ENCODE data around the gene NPM3. TPM values are rescaled to one million over a fixed set of nuclear protein-coding genes. Genes with fewer than 3 reads are reported as not detected.

Gene NPM3
- total and polyA plus RNA-seq, 2 of the 8 experiments (the other 6 are each of a cell fraction or from before 2014, with no cell fraction given) = 127 to 175 TPM

GRCh38 chr10:101778781-101779543 lies 4.3 kb downstream of the NPM3 start:
- peak in 1 of 2 experiments; percentile 82 for DNase-seq (ENCODE audit: low read depth in 1 of 2, low spot score in 2 of 2)
- Histone ChIP-seq H2BK5ac (ENCODE audit: low read depth, low read length) (peak overlapping the region; percentile 75; the same call in 1 of the 2 replicates), H4K91ac (replicated peaks; ENCODE audit: insufficient read length, low read length) (peak overlapping the region; percentile 83), H3K23me2 (ENCODE audit: low read depth, low read length) (peaks cover 34% of the 10 kb centered on the region), H2BK12ac (ENCODE audit: low read depth, low read length) (peak overlapping the region; percentile 68; the same call in 1 of the 2 replicates), H3K4me3 (ENCODE audit: extremely low read depth in 1 of 4, insufficient read depth in 2 of 4, low read depth in 3 of 4, low read length in 4 of 4) (peak overlapping the region; percentile 28 to 60 (median 46)), H3K36me3 (ENCODE audit: control insufficient read depth in 2 of 4, insufficient read depth in 4 of 4, low read length in 3 of 4) (no peaks in the 10 kb centered on the region; a peak in 1 of 8 replicates), H2BK120ac (replicated peaks; ENCODE audit: low read depth, low read length) (no peak overlapping the region), H3K27me3 (replicated peaks in 1 of 4; ENCODE audit: control insufficient read depth in 3 of 4, extremely low read depth in 1 of 4, insufficient read depth in 3 of 4, low read length in 3 of 4) (peaks cover 39 to 56% (median 49%) of the 10 kb centered on the region in 4 experiments), H4K8ac (ENCODE audit: extremely low read depth, insufficient read depth, low read length) (peak overlapping the region; percentile 81; the same call in 1 of the 2 replicates), H4K20me1 (replicated peaks in 1 of 2; ENCODE audit: control insufficient read depth in 1 of 2, insufficient read depth in 2 of 2, low read length in 2 of 2) (peaks cover 15 to 29% of the 10 kb centered on the region in 2 experiments), H2AFZ (ENCODE audit: low read length) (no peak overlapping the region), H2BK15ac (ENCODE audit: low read length) (no peak overlapping the region), H3K23ac (ENCODE audit: insufficient read length) (no peak overlapping the region), H3K56ac (replicated peaks; ENCODE audit: insufficient read length, low read depth, low read length) (no peak overlapping the region), H3K4me2 (ENCODE audit: insufficient read depth in 1 of 2, low read depth in 2 of 2, low read length in 2 of 2) (peak overlapping the region; percentile 91 to 95), H3K79me2 (ENCODE audit: control insufficient read depth in 1 of 2, insufficient read depth in 2 of 2, low read length in 2 of 2) (peaks cover 0 to 8% of the 10 kb centered on the region in 2 experiments; a peak in 1 of 4 replicates), H3K9ac (replicated peaks in 1 of 4; ENCODE audit: extremely low read depth in 1 of 4, low read depth in 3 of 4, low read length in 3 of 4) (no peak overlapping the region), H3K4me1 (replicated peaks in 1 of 4; ENCODE audit: control insufficient read depth in 3 of 4, insufficient read depth in 4 of 4, low read length in 3 of 4) (peaks cover 12 to 49% (median 28%) of the 10 kb centered on the region in 4 experiments), H2BK20ac (ENCODE audit: low read length) (0 out of 2 replicates have a peak overlapping the region, but pooled peaks have one; percentile 18), H3K79me1 (ENCODE audit: low read depth, low read length) (peaks cover 7% of the 10 kb centered on the region), H3K14ac (ENCODE audit: insufficient read length) (no peak overlapping the region), H3K9me3 (ENCODE audit: insufficient read depth in 2 of 2, low read depth in 1 of 2, low read length in 1 of 2) (no peaks in the 10 kb centered on the region), H3K18ac (ENCODE audit: extremely low read depth, low read length) (peak overlapping the region; percentile 95), H3K27ac (ENCODE audit: low read depth, low read length) (no peak overlapping the region), H2AK5ac (ENCODE audit: low read depth, low read length) (no peak overlapping the region), H3K4ac (replicated peaks; ENCODE audit: insufficient read length, low read depth, low read length) (no peak overlapping the region), H4K5ac (ENCODE audit: insufficient read length, low read depth, low read length) (no peak overlapping the region)
- CTCF ChIA-PET (ENCODE audit: partially characterized antibody) = interaction anchor here (0.7 to 9.8 kb wide), 12 partner anchors 10 to 621 kb away, joined by 3 to 246 read pairs (median 3); no protein-coding TSS in a partner anchor
- FAIRE-seq = no peak
- WGBS, 2 experiments (ENCODE audit: extremely low coverage in 1 of 2, insufficient coverage in 1 of 2, insufficient read length in 1 of 2, insufficient replicate concordance in 2 of 2, low coverage in 1 of 2, low lambda C conversion rate in 2 of 2, missing lambda C conversion rate in 1 of 2) = 1% methylated on average over 52 of the region's 58 CpGs; no CpG with 5 or more reads in 1 of the 2 experiments
- POLR2A ChIA-PET (ENCODE audit: partially characterized antibody) = interaction anchor here (0.5 to 9.1 kb wide), 6 partner anchors 26 to 341 kb away, joined by 3 to 66 read pairs (median 3); partner anchors contain the start of genes DPCD, LDB1, OGA and POLL
- TF ChIP-seq BACH1 (IDR thresholded peaks at IDR 0.05; ENCODE audit: low read length) = no peak
- TF ChIP-seq USF2 (IDR thresholded peaks at IDR 0.05; ENCODE audit: low read length) = no peak
- peak; percentile 59; the same call in 1 of the 2 replicates for TF ChIP-seq RBBP5 (IDR thresholded peaks at IDR 0.05; ENCODE audit: borderline replicate concordance, low read depth, low read length)
- TF ChIP-seq JUN (IDR thresholded peaks at IDR 0.05; ENCODE audit: low read depth, low read length) = no peak
- TF ChIP-seq SUZ12 (IDR thresholded peaks at IDR 0.05; ENCODE audit: low read length) = no peak
- no peak for TF ChIP-seq ATF2 (IDR thresholded peaks at IDR 0.05; ENCODE audit: low read length)
- no peak for TF ChIP-seq BCL11A (IDR thresholded peaks at IDR 0.05; ENCODE audit: low read depth in 2 of 2, low read length in 2 of 2)
- no peak for TF ChIP-seq TCF12 (IDR thresholded peaks at IDR 0.05; ENCODE audit: low read depth, low read length)
- TF ChIP-seq POLR2AphosphoS5 (IDR thresholded peaks at IDR 0.05; ENCODE audit: low read depth, low read length) = no peak

Data from H1 (cell line).